Spleen (tissue), 7 donors: Measurements from ENCODE around the gene ZNHIT6.

ENCODE experiments used
- POLR2A ChIP-seq, 3 donors: fragments of 450-650 bp; IDR thresholded peaks; one replicate each; pipeline ENCODE4 v1.5.1; 2017; ENCODE audit warnings: antibody characterized with exemption in 3 of 3, mild to moderate bottlenecking in 1 of 3
- POLR2AphosphoS5 ChIP-seq, 3 donors: sonication (generic); formaldehyde crosslinking; IDR thresholded peaks; one replicate each; pipeline ENCODE4 v1.5.1; 2017; ENCODE audit warnings: antibody characterized with exemption in 3 of 3
- TF ChIP-seq, protein P1 (sequence below), 11 experiments: fragments of 200-600 bp in 7 of 11; fragments of 450-650 bp in 4 of 11; sonication (generic) in 4 of 11; IDR thresholded peaks in 8 of 11; conservative IDR thresholded peaks in 3 of 11; 1 replicate in 7 of 11; 2 replicates in 4 of 11; pipeline versions ENCODE4 v1.4.0 to v1.8.0; 2016 to 2021; ENCODE audit warnings: antibody characterized with exemption in 11 of 11, inconsistent platforms in 4 of 11, mild to moderate bottlenecking in 1 of 11
- donor health status: DM: no; HTN: no; CAD: no; lungs with moderate emphysema.
- donor health status: DM: no; HTN: no; CAD: no.
- donor health status: DM: no; HTN: no; CAD: no.

- TF ChIP-seq, protein P1, sequence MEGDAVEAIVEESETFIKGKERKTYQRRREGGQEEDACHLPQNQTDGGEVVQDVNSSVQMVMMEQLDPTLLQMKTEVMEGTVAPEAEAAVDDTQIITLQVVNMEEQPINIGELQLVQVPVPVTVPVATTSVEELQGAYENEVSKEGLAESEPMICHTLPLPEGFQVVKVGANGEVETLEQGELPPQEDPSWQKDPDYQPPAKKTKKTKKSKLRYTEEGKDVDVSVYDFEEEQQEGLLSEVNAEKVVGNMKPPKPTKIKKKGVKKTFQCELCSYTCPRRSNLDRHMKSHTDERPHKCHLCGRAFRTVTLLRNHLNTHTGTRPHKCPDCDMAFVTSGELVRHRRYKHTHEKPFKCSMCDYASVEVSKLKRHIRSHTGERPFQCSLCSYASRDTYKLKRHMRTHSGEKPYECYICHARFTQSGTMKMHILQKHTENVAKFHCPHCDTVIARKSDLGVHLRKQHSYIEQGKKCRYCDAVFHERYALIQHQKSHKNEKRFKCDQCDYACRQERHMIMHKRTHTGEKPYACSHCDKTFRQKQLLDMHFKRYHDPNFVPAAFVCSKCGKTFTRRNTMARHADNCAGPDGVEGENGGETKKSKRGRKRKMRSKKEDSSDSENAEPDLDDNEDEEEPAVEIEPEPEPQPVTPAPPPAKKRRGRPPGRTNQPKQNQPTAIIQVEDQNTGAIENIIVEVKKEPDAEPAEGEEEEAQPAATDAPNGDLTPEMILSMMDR (IDR thresholded peaks at IDR 0.05 in 8 of 11, conservative IDR thresholded peaks at IDR 0.05 in 3 of 11) = no peak
- TF ChIP-seq POLR2A (IDR thresholded peaks at IDR 0.05) (no peak), POLR2AphosphoS5 (IDR thresholded peaks at IDR 0.05) (no peak)
Observed at GRCh38 chr1:85672031-85672660, 36.1 kb downstream of the ZNHIT6 start.
